Endothelial cell (in vitro differentiated cells): ENCODE measurements around the gene KIF1B. TPM values are rescaled to one million over a fixed set of nuclear protein-coding genes. Genes with fewer than 3 reads are reported as not detected.

Source experiments
- DNase-seq: peaks from one replicate; pipeline ENCODE4 v3.0.0; 2021; ENCODE audit warnings: low spot score
- H3K27ac Mint-ChIP-seq: one replicate; pipeline ENCODE4 v1.8.0; 2021; ENCODE audit warnings: mixed read lengths, inconsistent platforms; ENCODE audit not compliant: unreplicated experiment
- H3K27me3 Mint-ChIP-seq: one replicate; pipeline ENCODE4 v1.8.0; 2021; ENCODE audit warnings: mild to moderate bottlenecking, moderate library complexity, mixed read lengths, inconsistent platforms; ENCODE audit not compliant: unreplicated experiment
- H3K36me3 Mint-ChIP-seq: one replicate; pipeline ENCODE4 v1.8.0; 2021; ENCODE audit warnings: mild to moderate bottlenecking, low read depth, mixed read lengths, inconsistent platforms; ENCODE audit not compliant: unreplicated experiment
- H3K4me1 Mint-ChIP-seq: one replicate; pipeline ENCODE4 v1.8.0; 2021; ENCODE audit warnings: mild to moderate bottlenecking, mixed read lengths, inconsistent platforms; ENCODE audit not compliant: unreplicated experiment
- H3K4me3 Mint-ChIP-seq: one replicate; pipeline ENCODE4 v1.8.0; 2021; ENCODE audit warnings: mild to moderate bottlenecking, mixed read lengths, inconsistent platforms; ENCODE audit not compliant: unreplicated experiment
- H3K9me3 Mint-ChIP-seq: one replicate; pipeline ENCODE4 v1.8.0; 2021; ENCODE audit warnings: mixed read lengths, inconsistent platforms; ENCODE audit not compliant: unreplicated experiment
- long read RNA-seq: library from polyadenylated mRNA; unstranded; transcript quantifications from one replicate; pipeline ENCODE4 v2.0.0, GENCODE V29; 2020; ENCODE audit not compliant: unreplicated experiment
- total RNA-seq: library from RNA; stranded (reverse); fragmentation: NEBNext Ultra II Directional; extraction: Animal tissue kit (Norgen Biotek cat#: 25700); gene quantifications from one replicate; pipeline ENCODE4 v1.2.1, GENCODE V29; 2021; ENCODE audit not compliant: unreplicated experiment
- TF ChIP-seq, protein P1 (sequence below): fragments of 200-600 bp; sonication (generic); IDR thresholded peaks from one replicate; pipeline ENCODE4 v1.5.0; 2021; ENCODE audit warnings: antibody characterized with exemption; ENCODE audit not compliant: unreplicated experiment

The KIF1B gene, protein sequence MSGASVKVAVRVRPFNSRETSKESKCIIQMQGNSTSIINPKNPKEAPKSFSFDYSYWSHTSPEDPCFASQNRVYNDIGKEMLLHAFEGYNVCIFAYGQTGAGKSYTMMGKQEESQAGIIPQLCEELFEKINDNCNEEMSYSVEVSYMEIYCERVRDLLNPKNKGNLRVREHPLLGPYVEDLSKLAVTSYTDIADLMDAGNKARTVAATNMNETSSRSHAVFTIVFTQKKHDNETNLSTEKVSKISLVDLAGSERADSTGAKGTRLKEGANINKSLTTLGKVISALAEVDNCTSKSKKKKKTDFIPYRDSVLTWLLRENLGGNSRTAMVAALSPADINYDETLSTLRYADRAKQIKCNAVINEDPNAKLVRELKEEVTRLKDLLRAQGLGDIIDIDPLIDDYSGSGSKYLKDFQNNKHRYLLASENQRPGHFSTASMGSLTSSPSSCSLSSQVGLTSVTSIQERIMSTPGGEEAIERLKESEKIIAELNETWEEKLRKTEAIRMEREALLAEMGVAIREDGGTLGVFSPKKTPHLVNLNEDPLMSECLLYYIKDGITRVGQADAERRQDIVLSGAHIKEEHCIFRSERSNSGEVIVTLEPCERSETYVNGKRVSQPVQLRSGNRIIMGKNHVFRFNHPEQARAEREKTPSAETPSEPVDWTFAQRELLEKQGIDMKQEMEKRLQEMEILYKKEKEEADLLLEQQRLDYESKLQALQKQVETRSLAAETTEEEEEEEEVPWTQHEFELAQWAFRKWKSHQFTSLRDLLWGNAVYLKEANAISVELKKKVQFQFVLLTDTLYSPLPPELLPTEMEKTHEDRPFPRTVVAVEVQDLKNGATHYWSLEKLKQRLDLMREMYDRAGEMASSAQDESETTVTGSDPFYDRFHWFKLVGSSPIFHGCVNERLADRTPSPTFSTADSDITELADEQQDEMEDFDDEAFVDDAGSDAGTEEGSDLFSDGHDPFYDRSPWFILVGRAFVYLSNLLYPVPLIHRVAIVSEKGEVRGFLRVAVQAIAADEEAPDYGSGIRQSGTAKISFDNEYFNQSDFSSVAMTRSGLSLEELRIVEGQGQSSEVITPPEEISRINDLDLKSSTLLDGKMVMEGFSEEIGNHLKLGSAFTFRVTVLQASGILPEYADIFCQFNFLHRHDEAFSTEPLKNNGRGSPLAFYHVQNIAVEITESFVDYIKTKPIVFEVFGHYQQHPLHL (N-terminal part only)
- 111 TPM for total RNA-seq
- long read RNA-seq, full-length matches to known transcripts = 3 of 10 reads
- long read RNA-seq, partial matches to known transcripts = 6 of 10 reads
- long read RNA-seq, other reads (novel, unspliced or antisense) = 1 of 10 reads

DNA sequence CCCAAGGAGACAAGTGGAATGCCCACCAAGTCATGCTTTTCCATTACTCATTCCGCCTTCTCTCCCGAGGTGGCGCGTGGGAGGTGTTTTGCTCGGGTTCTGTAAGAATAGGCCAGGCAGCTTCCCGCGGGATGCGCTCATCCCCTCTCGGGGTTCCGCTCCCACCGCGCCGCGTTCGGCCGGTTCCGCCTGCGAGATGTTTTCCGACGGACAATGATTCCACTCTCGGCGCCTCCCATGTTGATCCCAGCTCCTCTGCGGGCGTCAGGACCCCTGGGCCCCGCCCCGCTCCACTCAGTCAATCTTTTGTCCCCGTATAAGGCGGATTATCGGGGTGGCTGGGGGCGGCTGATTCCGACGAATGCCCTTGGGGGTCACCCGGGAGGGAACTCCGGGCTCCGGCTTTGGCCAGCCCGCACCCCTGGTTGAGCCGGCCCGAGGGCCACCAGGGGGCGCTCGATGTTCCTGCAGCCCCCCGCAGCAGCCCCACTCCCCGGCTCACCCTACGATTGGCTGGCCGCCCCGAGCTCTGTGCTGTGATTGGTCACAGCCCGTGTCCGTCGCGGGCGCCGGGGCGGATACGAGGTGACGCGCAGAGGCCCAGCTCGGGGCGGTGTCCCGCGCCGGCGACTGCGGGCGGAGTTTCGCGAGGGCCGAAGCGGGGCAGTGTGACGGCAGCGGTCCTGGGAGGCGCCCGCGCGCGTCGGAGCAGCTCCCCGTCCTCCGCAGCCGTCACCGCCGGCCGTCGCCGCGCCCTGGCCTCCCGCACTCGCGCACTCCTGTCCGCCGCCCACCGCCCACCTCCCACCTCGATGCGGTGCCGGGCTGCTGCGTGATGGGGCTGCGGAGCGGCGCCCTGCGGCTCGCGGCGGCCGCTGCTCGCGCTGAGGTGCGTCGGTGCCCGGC, at the start of gene KIF1B:
TSS of gene KIF1B (plus strand) at position 666 of the 906 bp plus-strand sequence. CDS start 21,759 bp downstream, outside the sequence.
- no peaks in the 10 kb centered on the region for H3K9me3 Mint-ChIP-seq

DNA sequence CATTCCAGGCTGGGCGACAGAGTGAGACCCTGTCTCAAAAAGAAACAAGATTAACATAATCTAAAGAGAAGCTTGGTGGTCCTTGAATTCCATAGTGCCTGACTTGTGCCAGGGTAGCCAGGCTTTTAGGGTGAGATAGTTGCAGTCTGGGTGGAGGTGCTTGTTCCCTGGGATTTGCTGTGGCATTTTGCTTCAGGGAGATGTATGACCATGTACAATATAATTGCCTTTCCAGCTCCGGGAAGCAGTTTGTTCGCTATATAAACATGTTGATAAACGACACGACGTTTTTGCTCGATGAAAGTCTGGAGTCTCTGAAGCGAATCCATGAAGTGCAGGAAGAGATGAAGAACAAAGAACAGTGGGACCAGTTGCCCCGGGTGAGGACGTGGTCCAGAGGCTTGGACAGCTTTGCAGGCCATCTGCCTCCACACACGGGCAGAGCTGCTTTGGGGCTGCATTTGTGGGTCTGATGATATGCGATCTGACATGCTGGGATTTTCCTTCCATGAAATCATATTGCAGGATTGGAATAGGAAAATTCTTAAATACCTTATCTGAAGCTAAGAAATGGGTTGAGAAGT, 49.4 kb upstream of the KIF1B start:
- TF ChIP-seq, protein P1, sequence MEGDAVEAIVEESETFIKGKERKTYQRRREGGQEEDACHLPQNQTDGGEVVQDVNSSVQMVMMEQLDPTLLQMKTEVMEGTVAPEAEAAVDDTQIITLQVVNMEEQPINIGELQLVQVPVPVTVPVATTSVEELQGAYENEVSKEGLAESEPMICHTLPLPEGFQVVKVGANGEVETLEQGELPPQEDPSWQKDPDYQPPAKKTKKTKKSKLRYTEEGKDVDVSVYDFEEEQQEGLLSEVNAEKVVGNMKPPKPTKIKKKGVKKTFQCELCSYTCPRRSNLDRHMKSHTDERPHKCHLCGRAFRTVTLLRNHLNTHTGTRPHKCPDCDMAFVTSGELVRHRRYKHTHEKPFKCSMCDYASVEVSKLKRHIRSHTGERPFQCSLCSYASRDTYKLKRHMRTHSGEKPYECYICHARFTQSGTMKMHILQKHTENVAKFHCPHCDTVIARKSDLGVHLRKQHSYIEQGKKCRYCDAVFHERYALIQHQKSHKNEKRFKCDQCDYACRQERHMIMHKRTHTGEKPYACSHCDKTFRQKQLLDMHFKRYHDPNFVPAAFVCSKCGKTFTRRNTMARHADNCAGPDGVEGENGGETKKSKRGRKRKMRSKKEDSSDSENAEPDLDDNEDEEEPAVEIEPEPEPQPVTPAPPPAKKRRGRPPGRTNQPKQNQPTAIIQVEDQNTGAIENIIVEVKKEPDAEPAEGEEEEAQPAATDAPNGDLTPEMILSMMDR = no peak

More for the DNA sequence above, at the start of gene KIF1B:
- peak within 1 kb of the TSS; percentile 98 for H3K27ac Mint-ChIP-seq
- H3K4me3 Mint-ChIP-seq = peak within 1 kb of the TSS; percentile 98
- TF ChIP-seq, protein P1 = peak; percentile 88
- peaks cover 5% of the 10 kb centered on the region for H3K27me3 Mint-ChIP-seq
- peaks cover 29% of the 10 kb centered on the region for H3K4me1 Mint-ChIP-seq
- peaks cover 6% of the 10 kb centered on the region for H3K36me3 Mint-ChIP-seq
- DNase-seq = peak; percentile 100

DNA sequence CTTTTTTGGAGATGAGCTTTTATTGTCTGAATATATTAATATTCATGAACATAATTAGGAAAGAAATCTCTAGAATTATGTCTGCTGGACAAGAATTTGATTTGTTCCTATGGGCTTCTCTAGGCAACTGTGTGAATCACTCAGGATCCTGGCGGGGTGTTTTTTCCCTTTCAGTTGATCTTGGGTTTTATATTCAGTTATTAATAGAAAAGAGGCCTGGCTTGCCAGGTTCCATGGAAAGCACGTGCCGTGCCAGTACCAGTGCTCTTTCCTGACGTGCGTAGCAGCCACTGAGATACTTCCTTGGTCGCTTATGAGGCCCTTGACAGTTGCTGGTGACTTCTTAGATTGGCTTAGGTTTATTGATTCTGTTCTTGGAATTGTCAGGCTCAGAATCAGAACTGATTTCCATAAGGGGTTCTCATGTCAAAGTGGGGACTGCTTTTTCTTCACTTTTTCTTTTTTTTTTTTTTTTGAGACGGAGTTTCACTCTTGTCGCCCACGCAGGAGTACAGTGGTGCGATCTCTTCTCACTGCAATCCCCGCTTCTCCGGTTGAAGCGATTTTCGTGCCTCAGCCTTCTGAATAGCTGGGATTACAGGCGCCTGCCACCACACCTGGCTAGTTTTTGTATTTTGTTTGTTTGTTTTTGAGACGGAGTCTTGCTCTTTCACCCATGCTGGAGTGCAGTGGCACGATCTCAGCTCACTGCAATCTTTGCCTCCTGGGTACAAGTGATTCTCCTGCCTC, 48.7 kb upstream of the KIF1B start:
- TF ChIP-seq, protein P1 = no peak
- H3K4me1 Mint-ChIP-seq = no peaks in the 10 kb centered on the region
- no peak overlapping the region for H3K4me3 Mint-ChIP-seq
- DNase-seq = no peak
- H3K27ac Mint-ChIP-seq = no peak overlapping the region
- H3K9me3 Mint-ChIP-seq = no peaks in the 10 kb centered on the region
- H3K27me3 Mint-ChIP-seq = no peaks in the 10 kb centered on the region
- H3K36me3 Mint-ChIP-seq = peaks cover 21% of the 10 kb centered on the region

More for the DNA sequence above, 49.4 kb upstream of the KIF1B start:
- Mint-ChIP-seq H3K9me3 (no peaks in the 10 kb centered on the region), H3K27me3 (no peaks in the 10 kb centered on the region), H3K36me3 (peaks cover 19% of the 10 kb centered on the region), H3K4me1 (no peaks in the 10 kb centered on the region), H3K27ac (no peak overlapping the region), H3K4me3 (no peak overlapping the region)
- no peak for DNase-seq
